ENCODE results near the gene PILRA. TPM values are rescaled to one million over a fixed set of nuclear protein-coding genes. Genes with fewer than 3 reads are reported as not detected.
"Not testable (repeated sequence)": the region's sequence is repeated elsewhere in the genome, so short reads cannot be mapped to it uniquely, and the experiment has no call there.

Gene PILRA
- polyA plus RNA-seq, 1 of the 3 experiments (the other 2 are of a cell fraction), result 0.89 TPM

DNA sequence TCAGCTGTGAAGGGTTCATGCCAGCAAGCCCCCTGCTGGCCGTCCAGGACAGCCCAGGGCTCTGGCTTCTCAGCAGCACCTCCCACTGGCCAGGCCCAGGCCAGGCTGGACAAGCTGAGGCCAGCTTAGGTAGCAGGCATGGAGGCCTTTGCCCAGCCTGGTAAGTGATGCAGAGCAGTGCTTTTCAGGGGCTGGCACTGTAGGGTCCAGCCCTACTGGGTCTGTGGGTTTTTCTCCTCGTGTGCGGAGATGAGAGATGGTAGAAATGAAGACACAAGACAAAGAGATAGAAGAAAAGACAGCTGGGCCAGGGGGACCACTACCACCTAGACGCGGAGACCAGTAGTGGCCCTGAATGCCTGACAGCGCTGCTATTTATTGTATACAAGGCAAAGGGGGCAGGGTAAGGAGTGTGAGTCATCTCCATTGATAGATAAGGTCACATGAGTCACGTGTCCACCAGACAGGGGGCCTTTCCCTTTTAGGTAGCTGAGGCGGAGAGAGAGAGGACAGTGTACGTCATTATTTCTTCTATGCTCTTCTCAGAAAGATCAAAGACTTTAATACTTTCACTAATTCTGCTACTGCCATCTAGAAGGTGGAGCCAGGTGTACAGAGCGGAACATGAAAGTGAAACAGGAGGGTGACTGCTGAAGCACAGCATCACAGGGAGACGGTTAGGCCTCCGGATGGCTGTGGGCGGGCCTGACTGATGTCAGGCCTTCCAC, 28.6 kb upstream of the PILRA start:
- DNase-seq; H3K9ac ChIP-seq; H3K4me3 ChIP-seq (ENCODE audit: low read depth in 2 of 2, low read length in 1 of 2); H3K4me1 ChIP-seq (ENCODE audit: control insufficient read depth in 1 of 2, insufficient read depth in 2 of 2, low read depth in 1 of 2, low read length in 1 of 2); H2AFZ ChIP-seq (ENCODE audit: low read depth); H3K9me2 ChIP-seq; H3K27me3 ChIP-seq (ENCODE audit: insufficient read depth); H3K9me3 ChIP-seq; POLR2A ChIA-PET: not testable (repeated sequence)
- CTCF ChIA-PET, result interaction anchor here (0.7 to 4.0 kb wide), 13 partner anchors 12 to 213 kb away, joined by 3 to 32 read pairs (median 3); no protein-coding TSS in a partner anchor
- peak overlapping the region; percentile 60; the same call in 1 of the 2 replicates for H3K4me2 ChIP-seq
- 70% methylated on average over 10 of the region's 13 CpGs for WGBS (ENCODE audit: low lambda C conversion rate)
- peaks cover 20% of the 10 kb centered on the region for H3F3A ChIP-seq (replicated peaks; ENCODE audit: insufficient read depth)
- peak overlapping the region in 1 of 2 experiments; percentile 66; a peak in 2 of 4 replicates for H3K27ac ChIP-seq (ENCODE audit: low read depth in 2 of 2, low read length in 1 of 2)
- peaks cover 59 to 71% of the 10 kb centered on the region in 2 experiments for H3K36me3 ChIP-seq (replicated peaks in 1 of 2; ENCODE audit: control insufficient read depth in 1 of 2, insufficient read depth in 2 of 2, low read length in 1 of 2)
- TF ChIP-seq, protein P1, sequence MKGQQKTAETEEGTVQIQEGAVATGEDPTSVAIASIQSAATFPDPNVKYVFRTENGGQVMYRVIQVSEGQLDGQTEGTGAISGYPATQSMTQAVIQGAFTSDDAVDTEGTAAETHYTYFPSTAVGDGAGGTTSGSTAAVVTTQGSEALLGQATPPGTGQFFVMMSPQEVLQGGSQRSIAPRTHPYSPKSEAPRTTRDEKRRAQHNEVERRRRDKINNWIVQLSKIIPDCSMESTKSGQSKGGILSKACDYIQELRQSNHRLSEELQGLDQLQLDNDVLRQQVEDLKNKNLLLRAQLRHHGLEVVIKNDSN (IDR thresholded peaks at IDR 0.05; ENCODE audit: borderline replicate concordance, low read depth), result peak; percentile 84
- TF ChIP-seq FOSL2 (IDR thresholded peaks at IDR 0.05; ENCODE audit: borderline replicate concordance, low read depth) (peak; percentile 65; the same call in 1 of the 2 replicates), JUND (IDR thresholded peaks at IDR 0.05) (peak; percentile 75; the same call in 1 of the 2 replicates)
- TF ChIP-seq, protein P2, sequence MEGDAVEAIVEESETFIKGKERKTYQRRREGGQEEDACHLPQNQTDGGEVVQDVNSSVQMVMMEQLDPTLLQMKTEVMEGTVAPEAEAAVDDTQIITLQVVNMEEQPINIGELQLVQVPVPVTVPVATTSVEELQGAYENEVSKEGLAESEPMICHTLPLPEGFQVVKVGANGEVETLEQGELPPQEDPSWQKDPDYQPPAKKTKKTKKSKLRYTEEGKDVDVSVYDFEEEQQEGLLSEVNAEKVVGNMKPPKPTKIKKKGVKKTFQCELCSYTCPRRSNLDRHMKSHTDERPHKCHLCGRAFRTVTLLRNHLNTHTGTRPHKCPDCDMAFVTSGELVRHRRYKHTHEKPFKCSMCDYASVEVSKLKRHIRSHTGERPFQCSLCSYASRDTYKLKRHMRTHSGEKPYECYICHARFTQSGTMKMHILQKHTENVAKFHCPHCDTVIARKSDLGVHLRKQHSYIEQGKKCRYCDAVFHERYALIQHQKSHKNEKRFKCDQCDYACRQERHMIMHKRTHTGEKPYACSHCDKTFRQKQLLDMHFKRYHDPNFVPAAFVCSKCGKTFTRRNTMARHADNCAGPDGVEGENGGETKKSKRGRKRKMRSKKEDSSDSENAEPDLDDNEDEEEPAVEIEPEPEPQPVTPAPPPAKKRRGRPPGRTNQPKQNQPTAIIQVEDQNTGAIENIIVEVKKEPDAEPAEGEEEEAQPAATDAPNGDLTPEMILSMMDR (IDR thresholded peaks at IDR 0.05), result peak; percentile 81
- TF ChIP-seq, protein P3, sequence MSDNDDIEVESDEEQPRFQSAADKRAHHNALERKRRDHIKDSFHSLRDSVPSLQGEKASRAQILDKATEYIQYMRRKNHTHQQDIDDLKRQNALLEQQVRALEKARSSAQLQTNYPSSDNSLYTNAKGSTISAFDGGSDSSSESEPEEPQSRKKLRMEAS (IDR thresholded peaks at IDR 0.05; ENCODE audit: low read depth), result 0 out of 2 replicates have a peak, but pooled peaks have one; percentile 11
- peaks cover 27% of the 10 kb centered on the region for H4K20me1 ChIP-seq (ENCODE audit: insufficient read depth)
- H3K79me2 ChIP-seq (ENCODE audit: insufficient read depth), result peaks cover 72% of the 10 kb centered on the region

DNA sequence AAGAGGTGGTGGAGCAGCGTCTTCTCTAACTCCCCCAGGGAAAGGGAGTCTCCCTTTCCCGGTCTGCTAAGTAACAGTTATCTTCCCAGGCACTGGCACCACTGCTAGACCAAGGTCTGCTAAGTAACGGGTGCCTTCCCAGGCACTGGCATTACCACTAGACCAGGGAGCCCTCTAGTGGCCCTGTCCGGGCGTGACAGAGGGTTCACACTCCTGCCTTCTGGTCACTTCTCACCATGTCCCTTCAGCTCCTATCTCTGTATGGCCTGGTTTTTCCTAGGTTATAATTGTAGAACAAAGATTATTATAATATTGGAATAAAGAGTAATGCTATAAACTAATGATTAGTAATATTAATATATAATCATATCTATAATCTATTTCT, 28.0 kb upstream of the PILRA start:
- H4K20me1 ChIP-seq (ENCODE audit: insufficient read depth), result peaks cover 27% of the 10 kb centered on the region
- POLR2A ChIA-PET; H3K9me2 ChIP-seq; H3K9me3 ChIP-seq; H2AFZ ChIP-seq (ENCODE audit: low read depth); H3K27me3 ChIP-seq (ENCODE audit: insufficient read depth); H3K4me2 ChIP-seq; H3K4me1 ChIP-seq (ENCODE audit: control insufficient read depth in 1 of 2, insufficient read depth in 2 of 2, low read depth in 1 of 2, low read length in 1 of 2); H3K9ac ChIP-seq; H3K4me3 ChIP-seq (ENCODE audit: low read depth in 2 of 2, low read length in 1 of 2); DNase-seq: not testable (repeated sequence)
- H3K27ac ChIP-seq (ENCODE audit: low read depth in 2 of 2, low read length in 1 of 2), result peak overlapping the region in 1 of 2 experiments; percentile 66; a peak in 2 of 4 replicates
- peaks cover 67% of the 10 kb centered on the region for H3K79me2 ChIP-seq (ENCODE audit: insufficient read depth)
- peaks cover 20% of the 10 kb centered on the region for H3F3A ChIP-seq (replicated peaks; ENCODE audit: insufficient read depth)
- WGBS (ENCODE audit: low lambda C conversion rate), result 9% methylated on average over 3 of the region's 5 CpGs
- TF ChIP-seq RAD21 (IDR thresholded peaks at IDR 0.05; ENCODE audit: low read length), result peak; percentile 46
- peak; percentile 16; the same call in 1 of the 2 replicates for TF ChIP-seq SMC3 (IDR thresholded peaks at IDR 0.05; ENCODE audit: low read depth, low read length)
- TF ChIP-seq, protein P2 (IDR thresholded peaks at IDR 0.05), result peak; percentile 63
- CTCF ChIA-PET, result interaction anchor here (0.6 to 4.0 kb wide), 11 partner anchors 9 to 213 kb away, joined by 3 to 32 read pairs (median 5); no protein-coding TSS in a partner anchor
- H3K36me3 ChIP-seq (replicated peaks in 1 of 2; ENCODE audit: control insufficient read depth in 1 of 2, insufficient read depth in 2 of 2, low read length in 1 of 2), result peaks cover 62 to 71% of the 10 kb centered on the region in 2 experiments

Data from SK-N-SH (cell line).